Activated CD8-positive, alpha-beta memory T cell treated with anti-CD3 and anti-CD28 coated beads for 48 hours (primary cell): Measurements from ENCODE around the gene SIL1.

Source experiments
- DNase-seq, 3 experiments: peaks; one replicate each; pipeline ENCODE4 v3.0.0-alpha.2; 2020; ENCODE audit warnings: low read depth in 2 of 3, low spot score in 2 of 3

Gene SIL1

DNA sequence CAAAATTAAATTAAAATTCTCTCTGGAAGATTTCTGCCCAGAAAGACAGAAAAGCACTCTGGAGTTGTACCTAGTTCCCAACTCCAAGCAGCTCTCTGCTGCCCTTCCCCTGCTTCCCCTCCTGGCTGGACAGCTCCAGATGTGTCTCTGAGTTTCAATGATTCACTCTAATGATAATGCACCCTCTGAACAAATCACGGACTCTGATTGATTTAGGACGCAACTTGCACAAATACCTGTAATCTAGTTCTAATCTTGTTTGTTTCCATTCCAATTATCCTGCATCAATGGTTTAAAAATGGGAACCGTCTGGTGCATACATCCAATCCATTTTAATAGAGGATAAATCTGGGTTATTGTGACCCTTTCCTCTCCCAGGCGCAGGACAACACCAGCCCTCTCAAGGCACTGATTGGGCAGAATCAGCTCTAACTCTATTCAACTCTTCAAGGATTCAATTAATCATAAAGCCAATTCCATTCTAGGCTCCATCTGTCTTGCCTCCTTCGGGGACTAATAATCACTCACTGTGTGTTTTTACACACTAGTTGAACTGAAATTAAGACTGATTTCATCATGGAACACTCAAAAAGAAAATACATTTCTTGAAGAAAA lies 211.9 kb downstream of the SIL1 start:
- no peak for DNase-seq

DNA sequence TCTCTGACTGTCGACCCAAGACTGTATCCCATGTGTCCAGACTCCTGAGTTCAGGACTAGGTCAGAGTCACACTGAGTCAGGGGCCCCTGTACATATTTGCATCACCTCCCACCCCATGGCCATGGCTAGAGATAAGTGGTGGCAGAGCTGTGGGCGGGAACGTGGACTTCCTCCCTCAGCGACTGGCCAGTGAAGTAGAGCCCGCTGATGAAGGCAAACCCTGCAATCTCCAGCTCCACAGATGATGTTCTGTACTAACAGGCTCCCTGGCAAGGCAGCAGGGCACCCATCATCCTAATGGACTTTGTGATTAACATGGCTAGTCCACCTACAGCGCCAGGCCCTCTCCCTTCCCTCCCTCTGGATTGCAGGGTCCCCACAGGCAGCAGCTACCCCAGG lies 212.5 kb downstream of the SIL1 start:
- DNase-seq = no peak

DNA sequence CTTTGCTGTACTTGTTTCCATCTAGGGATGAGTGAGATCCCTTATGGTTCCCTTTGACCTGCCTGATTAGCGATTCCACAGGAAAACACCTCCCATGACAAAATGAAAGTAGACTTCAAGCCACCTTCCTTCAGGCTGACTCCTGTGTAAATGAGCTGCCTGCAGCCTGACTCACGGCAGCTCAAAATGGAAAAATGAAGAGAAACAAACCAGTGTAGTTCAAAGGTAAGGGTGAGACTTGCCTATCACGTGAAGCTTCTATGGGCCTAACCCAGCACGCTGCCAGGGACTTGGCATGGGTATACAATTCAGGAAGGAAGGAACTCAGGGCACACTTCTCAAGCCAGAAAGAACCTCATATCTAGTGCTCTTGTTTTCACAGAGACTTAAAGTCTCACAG lies 212.9 kb downstream of the SIL1 start:
- DNase-seq = no peak

DNA sequence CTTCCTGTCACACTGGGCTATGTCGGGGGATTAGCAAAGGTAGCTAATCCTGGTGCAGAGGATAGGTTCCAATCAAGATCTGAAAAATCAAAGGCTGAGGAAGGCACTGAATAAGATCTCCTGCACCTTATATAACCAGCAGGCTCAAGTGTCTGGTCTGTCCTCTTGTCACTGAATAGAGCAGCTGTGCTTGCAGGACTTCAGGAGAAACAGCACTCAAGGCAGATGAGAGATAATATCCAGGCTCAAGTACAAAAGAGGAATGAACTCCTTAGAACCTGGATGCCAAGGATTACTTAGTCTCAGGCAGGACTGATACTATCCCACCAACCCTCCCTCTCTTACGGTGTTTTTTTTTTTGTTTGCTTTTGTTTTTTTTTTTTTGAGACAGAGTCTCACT lies 214.2 kb downstream of the SIL1 start:
- no peak for DNase-seq

DNA sequence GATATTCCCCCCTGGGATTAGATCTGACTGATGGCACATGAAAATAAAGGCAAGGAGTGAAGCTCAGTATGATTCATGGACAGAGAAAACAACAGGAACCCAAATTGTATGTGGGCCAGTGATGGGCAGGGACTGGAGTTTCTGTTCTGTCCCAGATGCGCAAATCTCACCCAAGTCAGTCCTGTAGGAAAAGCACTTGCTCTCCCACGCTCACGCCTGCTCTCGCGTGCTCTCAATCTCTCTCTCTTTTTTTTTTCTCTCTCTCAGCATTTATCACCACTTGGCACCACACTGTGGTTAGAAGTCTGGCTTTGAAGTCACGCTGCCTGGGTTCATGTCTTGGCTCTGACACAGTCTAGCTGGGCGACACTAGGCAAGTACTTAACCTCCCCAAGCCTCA lies 216.6 kb downstream of the SIL1 start:
- DNase-seq = no peak

DNA sequence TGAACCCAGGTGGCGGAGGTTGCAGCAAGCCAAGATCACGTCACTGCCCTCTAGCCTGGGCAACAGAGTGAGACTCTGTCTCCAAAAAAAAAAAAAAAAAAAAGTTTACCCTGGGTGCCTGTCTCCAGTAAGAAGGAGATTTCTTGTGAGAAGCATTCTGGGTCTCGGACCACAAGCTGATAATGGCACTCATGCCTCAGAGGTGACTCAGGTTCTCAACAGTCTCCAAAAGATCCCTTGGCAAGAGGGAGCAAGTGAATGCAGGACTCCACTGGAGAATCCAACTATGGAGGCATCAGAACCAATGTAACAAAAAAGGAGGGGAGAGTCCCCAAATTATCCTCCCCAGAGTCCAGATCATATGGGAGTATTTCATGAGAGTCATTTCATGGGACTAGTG lies 217.0 kb downstream of the SIL1 start:
- DNase-seq = no peak

DNA sequence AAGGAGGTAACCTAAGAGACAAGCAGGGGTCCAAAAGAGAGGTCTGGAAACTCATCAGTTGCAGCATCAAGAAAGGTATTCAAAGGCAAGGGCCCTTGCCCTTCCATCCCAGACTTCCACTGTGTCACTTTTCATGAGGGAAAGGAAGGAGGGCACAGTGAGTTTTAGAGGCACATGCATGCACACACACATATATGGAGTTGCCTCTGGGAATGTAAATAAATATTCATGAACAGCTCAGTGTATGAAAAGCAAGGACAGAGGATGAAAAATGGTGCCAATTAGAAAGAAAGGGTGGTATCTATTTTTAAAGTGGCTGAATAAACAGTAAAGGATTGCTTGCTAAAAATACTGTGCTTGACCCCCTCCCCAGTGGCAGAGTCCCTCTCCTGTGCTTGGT lies 217.7 kb downstream of the SIL1 start:
- DNase-seq = no peak

DNA sequence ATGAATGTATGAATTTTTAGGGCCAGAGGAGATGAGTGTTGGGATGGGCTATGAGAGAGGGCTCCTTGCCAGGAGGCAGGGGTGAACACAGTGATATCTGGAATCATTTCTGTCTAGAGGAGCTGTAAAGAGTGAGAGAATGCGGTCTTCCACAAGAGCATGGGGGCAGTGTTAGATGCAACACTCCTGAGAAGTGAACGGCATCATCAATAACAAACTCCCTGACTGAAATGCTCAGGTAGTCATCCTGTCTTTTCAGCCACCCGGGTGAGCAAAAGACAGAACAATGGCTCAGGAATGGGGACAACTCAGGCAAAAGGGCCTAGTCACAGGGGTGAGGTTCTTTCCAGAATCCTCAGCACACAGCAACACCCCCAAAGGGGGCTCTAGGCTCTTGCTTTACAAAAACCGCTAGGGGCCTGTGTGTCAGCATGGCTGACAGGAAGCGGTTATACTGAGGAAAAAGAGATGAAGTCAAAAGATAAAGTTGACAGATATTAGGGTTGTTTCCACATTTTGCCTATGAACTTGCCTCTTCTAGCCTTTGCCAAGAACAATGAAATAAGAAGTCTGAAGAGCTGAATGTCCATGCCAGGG lies 218.4 kb downstream of the SIL1 start:
- DNase-seq = peak in 1 of 3 experiments; percentile 19

DNA sequence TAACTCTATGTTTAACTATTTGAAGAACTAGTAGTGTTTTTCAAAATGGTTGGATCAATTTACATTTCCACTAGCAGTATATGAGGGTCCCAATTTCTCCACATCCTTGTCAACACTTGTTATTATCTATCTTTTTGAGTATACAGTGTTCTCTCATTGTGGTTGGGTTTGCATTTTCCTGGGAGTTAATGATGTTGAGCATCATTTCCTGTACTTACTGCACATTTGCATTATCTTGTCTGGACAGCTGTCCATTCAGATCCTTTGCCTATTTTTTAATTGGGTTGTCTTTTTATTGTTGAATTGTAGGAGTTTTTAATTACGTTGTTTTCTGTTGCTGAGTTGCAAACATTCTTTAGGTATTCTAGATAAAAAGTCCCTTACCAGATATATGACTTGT lies 219.6 kb downstream of the SIL1 start:
- DNase-seq = no peak

DNA sequence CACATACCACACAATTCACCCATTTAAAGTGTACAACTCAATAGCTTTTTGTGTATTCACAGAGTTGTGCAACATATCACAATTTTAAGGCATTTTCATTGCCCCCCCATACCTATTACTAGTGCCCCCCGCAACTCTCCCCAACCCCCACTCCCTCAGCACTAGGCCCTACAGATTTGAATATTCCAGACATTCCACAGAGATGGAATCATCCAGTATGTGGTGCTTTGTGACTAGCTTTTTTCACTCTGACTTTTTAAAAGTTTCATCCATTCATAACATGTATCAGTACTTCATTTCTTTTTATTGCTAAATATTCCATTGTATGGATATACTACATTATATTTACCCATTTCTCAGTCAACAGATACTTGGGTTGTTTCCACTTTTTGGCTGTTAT lies 220.1 kb downstream of the SIL1 start:
- no peak for DNase-seq

DNA sequence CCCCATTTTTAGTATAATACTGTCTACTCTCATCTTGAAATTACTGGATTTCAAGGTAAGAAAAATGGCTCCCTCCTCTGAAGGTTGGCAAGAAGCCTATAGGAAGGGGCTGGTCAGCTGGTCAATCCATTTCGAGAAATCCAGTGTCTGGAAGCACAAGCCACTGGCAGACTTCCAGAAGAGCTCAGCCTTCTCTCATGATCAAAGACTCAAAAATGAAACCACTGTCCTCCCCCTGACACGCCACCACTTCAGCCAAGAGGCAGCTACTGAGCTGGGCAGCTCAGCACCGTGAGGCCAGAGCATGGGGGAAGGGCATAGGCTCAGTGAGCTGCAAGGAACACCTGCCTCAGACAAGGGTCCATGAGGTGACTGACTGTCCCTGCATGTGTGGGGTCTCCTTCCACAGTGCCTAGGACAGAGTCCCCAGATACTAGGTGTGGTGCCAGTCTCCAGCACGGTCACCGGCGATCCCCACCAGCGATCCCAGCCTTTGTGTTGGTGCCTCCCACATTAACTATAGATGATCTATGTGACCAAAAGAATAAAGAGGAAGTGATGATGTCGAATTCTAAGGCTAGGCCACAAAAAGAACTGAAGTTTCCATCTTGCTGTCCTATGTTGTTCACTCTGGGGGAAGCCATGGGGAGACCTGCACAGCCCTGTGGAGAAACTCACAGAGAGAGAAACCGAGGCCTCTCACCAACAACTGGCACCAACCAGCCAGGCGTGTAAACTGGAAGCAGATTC lies 222.9 kb downstream of the SIL1 start:
- no peak for DNase-seq

DNA sequence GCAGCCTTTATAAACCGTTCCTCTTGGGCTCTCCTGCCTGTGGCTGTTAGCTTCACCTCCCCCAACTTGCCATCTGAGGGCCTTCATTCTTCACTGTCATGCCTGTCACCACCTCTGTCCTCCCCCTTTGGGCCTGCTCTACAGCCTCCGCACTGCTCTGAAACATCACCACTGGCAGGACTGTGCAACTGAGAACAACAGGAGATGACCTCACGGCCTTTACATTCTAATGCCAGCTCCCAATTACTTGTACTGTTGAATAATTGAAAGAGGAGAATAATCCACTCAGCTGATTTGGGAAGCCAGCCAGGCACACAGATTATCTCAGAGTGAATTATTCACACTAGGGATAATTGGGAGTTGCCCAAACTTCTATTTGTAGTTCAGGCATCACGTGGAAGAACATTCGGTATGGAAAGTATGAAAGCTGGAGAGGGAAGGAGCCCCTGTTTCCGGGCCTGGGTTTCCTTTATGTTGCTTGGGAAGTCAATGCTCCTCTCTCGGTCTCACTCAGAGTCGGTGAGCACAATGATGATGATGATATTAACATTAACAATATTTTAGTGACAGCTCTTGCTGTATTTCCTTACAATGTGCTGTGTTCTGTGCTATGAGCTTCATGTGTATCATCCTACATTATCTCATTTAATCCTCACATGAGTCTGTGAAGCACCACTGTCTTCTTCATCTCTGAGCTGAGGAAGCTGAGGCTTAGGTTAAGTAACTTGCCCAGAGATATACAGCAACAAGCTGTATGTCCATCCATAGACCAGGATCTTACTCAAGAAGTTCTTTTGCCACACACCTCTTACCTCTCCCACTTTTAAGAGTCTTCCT lies 223.7 kb downstream of the SIL1 start:
- no peak for DNase-seq

DNA sequence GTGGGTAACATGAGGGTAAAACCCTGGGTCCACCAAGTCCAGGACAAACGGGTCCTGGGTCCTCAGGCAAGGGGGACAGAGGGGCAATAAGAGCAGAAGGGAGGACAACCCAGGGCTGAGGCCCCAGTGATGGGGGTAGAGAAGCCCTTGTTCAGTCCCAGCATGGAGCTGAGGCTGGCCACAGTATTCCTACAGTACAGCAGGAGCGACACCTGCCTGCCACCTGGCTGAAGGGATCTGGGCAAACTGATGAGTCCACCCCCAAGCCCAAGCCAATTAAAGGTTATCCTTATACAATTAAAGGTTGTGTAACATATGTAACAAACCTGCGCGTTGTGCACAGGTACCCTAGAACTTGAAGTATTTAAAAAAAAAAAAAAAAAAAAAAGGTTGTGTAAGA lies 225.3 kb downstream of the SIL1 start:
- DNase-seq = no peak

DNA sequence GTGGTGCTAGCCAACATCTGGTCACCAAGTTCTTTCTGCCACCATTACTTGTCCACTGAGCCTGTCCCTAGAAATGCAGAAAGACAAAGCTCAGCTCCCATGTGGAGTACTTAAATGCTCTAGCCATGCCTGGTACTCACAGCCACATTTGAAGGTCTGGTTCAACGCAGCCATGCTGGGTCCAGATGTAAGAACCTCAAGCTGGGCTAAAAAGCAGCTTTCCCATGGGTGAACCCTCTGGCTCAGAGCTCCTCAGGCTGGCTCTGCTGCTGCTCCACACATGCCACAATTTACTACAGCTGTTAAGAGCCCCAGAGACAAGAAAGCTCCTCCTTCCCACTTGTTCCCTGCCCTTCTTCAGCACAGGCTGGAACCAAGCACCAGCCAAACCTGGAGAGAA lies 225.9 kb downstream of the SIL1 start:
- DNase-seq = no peak

DNA sequence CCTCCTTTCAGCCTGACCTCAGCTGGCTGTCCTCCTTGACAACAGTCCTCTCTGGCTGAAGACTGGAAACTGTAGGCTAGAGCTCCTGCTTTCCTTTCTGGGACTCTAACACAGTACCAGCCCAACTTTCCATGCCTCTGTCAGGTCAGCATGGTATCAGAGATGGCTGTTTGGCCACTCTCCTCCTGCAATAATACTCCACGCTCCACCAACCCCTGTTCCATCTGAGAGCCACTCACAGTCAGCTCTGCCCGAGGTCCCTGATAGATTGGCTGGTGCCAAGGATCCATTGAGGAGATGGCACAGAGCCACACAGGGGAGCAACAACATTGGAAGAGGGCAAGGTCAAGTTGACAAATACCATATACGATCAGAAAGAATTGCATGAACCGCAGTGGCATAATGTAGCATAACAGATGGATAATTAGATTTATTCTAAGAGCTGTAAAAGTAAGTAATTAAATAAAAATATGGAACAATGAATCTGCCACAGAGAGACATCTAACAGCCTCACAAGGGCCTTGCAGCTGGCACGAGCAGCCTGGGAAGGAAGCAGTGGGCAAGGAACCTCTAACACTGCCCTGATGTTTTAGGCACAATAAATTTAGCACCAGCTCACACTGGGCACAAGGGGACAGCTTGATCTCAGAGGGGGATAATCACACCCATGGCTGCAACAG lies 228.7 kb downstream of the SIL1 start:
- DNase-seq = no peak

DNA sequence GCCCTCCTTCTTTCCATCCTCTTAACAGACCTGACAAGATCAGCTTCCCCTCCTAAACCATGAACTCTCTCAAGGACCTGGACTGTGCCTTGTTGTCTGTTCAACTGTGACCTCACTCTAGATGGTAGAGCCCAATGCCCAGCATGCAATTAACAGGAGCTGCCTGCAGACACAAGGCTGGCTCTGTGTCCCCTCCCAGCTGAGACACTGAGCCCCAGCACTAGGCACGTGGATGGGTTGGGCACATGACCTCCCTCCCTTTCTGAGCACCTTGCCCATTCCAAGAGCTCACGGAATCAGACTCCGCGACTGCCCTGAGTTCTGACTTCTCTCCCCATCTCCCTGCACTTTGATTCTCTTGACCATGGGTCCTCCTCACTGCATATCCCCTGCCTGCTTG lies 229.6 kb downstream of the SIL1 start:
- no peak for DNase-seq

DNA sequence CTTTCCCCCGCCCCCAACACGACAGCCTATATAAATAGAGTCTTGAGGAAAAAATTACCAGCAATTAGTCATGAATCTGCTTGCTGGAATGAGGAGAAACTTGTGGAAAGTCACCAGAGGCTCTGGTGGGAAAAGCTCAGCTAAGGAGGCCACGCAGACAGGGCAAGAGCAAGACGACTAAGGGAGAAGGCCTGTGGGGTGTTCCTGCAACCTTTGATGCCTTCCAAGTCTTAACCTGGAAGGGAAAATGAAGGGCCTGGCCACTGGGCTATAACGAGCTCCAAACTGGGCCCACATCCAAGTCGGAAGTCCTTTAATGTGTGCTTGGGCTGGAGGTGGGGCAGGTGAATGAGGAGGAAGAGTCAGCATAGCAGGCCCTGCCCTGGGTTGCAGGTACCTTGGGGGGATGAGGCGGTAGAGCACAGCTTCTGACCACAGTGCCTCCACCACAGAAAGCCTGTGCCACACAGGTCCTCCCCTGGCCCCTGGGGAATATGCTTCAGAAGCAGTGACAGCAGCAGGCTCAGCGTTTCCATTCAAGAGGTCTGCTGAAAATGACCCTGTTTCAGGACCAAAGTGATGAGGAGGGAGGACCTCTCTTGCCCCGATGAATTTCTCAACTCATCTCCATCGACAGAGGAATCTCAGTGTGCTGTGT lies 230.2 kb downstream of the SIL1 start:
- no peak for DNase-seq

DNA sequence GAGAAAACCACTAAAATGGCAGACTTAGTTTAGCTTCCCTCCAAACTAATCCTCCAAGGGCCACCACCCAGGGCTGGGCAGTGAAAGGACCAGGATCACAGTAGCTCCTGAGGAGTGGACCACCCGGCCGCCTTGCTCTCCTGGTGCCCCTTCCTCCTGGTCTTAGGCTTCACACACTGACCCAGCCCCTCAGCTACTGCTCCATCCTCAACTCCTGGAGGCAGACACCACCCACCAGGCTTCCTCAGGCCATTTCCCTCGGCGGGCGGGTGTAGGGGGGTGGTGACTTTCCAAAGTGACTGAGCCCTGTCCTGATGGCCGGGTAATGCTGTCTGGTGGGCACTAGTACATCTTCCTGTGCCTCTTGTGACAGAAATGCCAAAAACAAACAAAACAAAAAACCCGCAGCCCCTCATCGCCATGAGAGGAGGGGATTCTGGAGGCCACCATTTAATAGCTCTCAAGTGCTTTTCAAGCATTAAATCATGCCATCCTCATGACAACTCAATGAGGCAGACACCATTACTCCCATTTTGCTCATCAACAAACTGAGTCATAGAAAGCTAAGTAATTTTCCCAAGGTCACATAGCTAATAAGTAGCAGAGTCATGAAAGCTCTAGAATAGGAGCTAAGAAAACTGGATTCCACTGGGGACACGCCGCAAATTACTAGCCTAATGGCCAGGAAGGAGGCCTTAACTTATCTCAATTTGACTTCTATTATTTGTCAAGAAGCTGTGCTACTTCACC lies 231.8 kb downstream of the SIL1 start:
- DNase-seq = no peak

DNA sequence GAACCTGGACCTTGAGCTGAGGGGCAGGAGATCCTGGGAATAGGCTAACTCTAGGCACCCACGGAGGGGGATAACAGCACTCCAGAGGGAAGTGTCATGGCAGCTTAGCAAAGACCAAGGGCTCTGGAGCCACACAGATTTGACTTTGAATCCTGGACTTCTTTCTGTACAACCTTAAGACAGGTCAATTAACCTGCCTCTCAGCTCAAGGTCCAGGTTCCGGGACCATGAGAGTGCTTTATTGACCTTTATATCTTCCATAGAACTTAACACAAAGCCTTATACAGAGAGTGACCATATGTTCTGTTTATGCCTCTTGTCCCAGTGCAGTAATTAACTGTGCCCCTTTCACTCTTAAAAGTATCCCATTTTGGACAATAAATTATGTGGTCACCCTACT lies 232.5 kb downstream of the SIL1 start:
- DNase-seq = no peak

DNA sequence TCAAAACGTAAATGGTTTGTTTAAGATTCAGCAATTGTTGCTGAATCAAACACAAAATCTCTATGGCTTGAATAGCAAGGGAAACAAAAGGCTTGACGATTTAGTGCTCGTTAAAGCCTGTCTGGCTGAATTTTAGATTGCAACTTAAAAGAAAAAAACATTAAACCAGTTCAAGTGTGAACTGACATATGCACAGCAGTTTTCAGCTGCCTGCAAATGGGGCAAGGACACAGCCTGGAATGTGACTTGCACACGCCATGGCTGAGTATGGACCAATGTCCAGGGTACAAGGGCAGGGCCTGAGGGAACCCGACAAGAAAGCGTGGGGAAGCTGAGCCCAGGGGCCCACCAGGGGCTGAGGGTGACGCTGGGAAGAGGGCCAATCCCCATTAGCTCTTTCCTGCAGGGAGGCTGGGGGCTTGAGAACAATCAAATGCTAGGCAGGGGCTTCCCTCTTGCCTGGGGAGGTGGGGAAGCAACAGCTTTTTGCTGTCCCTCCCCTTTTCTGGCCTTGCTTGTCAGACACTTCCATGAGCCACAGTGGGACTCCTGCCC lies 233.4 kb downstream of the SIL1 start:
- DNase-seq = no peak
